ENCODE data around the gene CYTH1.

CYTH1 gene

GRCh38 chr17:78804777-78805176 is 22.7 kb upstream of the CYTH1 start:
- DNase-seq: no peak

- no peak for DNase-seq
These were observed 21.2 kb upstream of the CYTH1 start for GRCh38 chr17:78803186-78803845.

- no peak for DNase-seq
These were observed 20.4 kb upstream of the CYTH1 start for GRCh38 chr17:78802459-78802858.

GRCh38 chr17:78802008-78802407 is 19.9 kb upstream of the CYTH1 start:
- DNase-seq: no peak

GRCh38 chr17:78800132-78800931 is 18.3 kb upstream of the CYTH1 start:
- no peak for DNase-seq

- no peak for DNase-seq
These were observed 16.9 kb upstream of the CYTH1 start for GRCh38 chr17:78798695-78799559.

- DNase-seq: no peak
These were observed 15.9 kb upstream of the CYTH1 start for GRCh38 chr17:78797691-78798585.

- DNase-seq: no peak
These were observed 15.1 kb upstream of the CYTH1 start for GRCh38 chr17:78797213-78797612.

- DNase-seq: no peak
These were observed 14.4 kb upstream of the CYTH1 start for GRCh38 chr17:78796517-78796900.

- no peak for DNase-seq
These were observed 13.9 kb upstream of the CYTH1 start for GRCh38 chr17:78795861-78796516.

GRCh38 chr17:78794864-78795640 is 13.0 kb upstream of the CYTH1 start:
- DNase-seq: no peak

- no peak for DNase-seq
These were observed 12.3 kb upstream of the CYTH1 start for GRCh38 chr17:78794399-78794798.

- no peak for DNase-seq
These were observed 11.9 kb upstream of the CYTH1 start for GRCh38 chr17:78793968-78794367.

- no peak for DNase-seq
These were observed 11.3 kb upstream of the CYTH1 start for GRCh38 chr17:78793415-78793814.

GRCh38 chr17:78791840-78792709 is 10.0 kb upstream of the CYTH1 start:
- no peak for DNase-seq

GRCh38 chr17:78790552-78790951 is 8.5 kb upstream of the CYTH1 start:
- no peak for DNase-seq

GRCh38 chr17:78789663-78790181 is 7.6 kb upstream of the CYTH1 start:
- DNase-seq: peak in 2 of 4 experiments; percentile 65 to 70

GRCh38 chr17:78789149-78789662 is 7.1 kb upstream of the CYTH1 start:
- no peak for DNase-seq

- DNase-seq: no peak
These were observed 6.4 kb upstream of the CYTH1 start for GRCh38 chr17:78788451-78788850.

- no peak for DNase-seq
These were observed 5.4 kb upstream of the CYTH1 start for GRCh38 chr17:78787444-78787843.

Measured in activated naive CD4-positive, alpha-beta T cell (primary cell).